Gastroesophageal sphincter (tissue), 4 donors: ENCODE measurements around the gene TLK2. TPM values are rescaled to one million over a fixed set of nuclear protein-coding genes. Genes with fewer than 3 reads are reported as not detected.
"Not testable (repeated sequence)": the region's sequence is repeated elsewhere in the genome, so short reads cannot be mapped to it uniquely, and the experiment has no call there.

Source experiments
- ATAC-seq: fragments of 150-250 bp; one replicate; pipeline ENCODE4 v1.9.1; 2016; ENCODE audit warnings: mild to moderate bottlenecking, moderate library complexity
- H3K27ac ChIP-seq, 4 donors: fragments of 200-600 bp; sonication (generic) in 3 of 4; 1 replicate in 3 of 4; 2 replicates in 1 of 4; pipeline ENCODE4 v1.5.1; 2016 to 2019
- H3K27me3 ChIP-seq: fragments of 200-600 bp; sonication (generic); one replicate; pipeline ENCODE4 v1.5.1; 2019
- H3K36me3 ChIP-seq, 2 donors: fragments of 200-600 bp; sonication (generic); one replicate each; pipeline ENCODE4 v1.5.1; 2019; ENCODE audit warnings: control low read depth in 1 of 2
- H3K4me1 ChIP-seq, 3 donors: fragments of 200-600 bp; sonication (generic); 1 replicate in 2 of 3; 2 replicates in 1 of 3; pipeline ENCODE4 v1.5.1; 2016 to 2019; ENCODE audit warnings: control low read depth in 2 of 3
- H3K4me3 ChIP-seq, 2 donors: fragments of 200-600 bp; sonication (generic); one replicate each; pipeline ENCODE4 v1.5.1; 2019; ENCODE audit warnings: mild to moderate bottlenecking in 1 of 2, moderate library complexity in 1 of 2
- H3K9me3 ChIP-seq, 3 donors: fragments of 200-600 bp; sonication (generic); one replicate each; pipeline ENCODE4 v1.5.1; 2017 to 2019; ENCODE audit warnings: control low read depth in 2 of 3
- EP300 ChIP-seq: sonication (generic); formaldehyde crosslinking; IDR thresholded peaks from one replicate; pipeline ENCODE4 v1.6.1; 2017; ENCODE audit warnings: antibody characterized with exemption, mild to moderate bottlenecking
- POLR2A ChIP-seq, 2 donors: fragments of 450-650 bp; IDR thresholded peaks; one replicate each; pipeline ENCODE4 v1.6.1; 2017; ENCODE audit warnings: antibody characterized with exemption in 2 of 2, mild to moderate bottlenecking in 2 of 2, moderate library complexity in 1 of 2
- POLR2AphosphoS5 ChIP-seq: sonication (generic); formaldehyde crosslinking; IDR thresholded peaks from one replicate; pipeline ENCODE4 v1.6.1; 2017; ENCODE audit warnings: antibody characterized with exemption
- WGBS, 2 donors: methylation state at CpG; one replicate each; pipeline ENCODE4 v1.1.5; 2018; ENCODE audit warnings: low coverage in 1 of 2; 5-methylcytosine and 5-hydroxymethylcytosine counted together
- total RNA-seq, 4 donors: library from RNA; depleted of rRNA; stranded (reverse); fragments of >200 nt; gene quantifications; one replicate each; pipeline ENCODE4 v1.1.0, GENCODE V29; 2016
- TF ChIP-seq, protein P1 (sequence below), 4 experiments: fragments of 200-600 bp in 2 of 4; fragments of 450-650 bp in 2 of 4; sonication (generic) in 1 of 4; IDR thresholded peaks; one replicate each; pipeline ENCODE4 v1.5.1; 2017 to 2019; ENCODE audit warnings: antibody characterized with exemption in 4 of 4, mild to moderate bottlenecking in 2 of 4, moderate library complexity in 2 of 4

TLK2 gene
- 10 to 100 TPM; 42.7 to 69.4 (median 51.3) TPM for total RNA-seq

DNA sequence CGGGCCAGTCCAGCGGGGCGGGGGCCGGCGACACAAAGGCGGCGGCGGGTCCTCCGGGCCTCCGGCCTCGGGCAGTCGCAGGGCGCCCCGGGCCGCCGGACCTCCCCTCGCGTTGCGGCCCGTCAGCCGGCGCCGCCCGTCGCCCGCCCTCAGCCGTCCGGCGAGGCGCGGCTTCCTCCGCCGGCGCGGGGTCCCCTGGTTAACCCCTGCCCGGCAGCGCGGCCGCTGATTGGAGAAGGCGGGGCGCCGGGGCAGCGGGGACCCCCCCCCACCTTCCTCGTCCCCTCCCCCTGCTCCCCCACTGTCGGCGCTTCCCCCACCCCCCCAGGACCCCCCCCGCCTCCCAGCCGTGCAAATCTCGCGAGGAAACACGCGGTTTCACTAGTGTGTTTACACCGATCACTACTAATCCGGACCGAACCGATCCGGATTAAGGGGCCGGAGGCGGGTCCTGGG is at the start of gene TLK2:
Gene TLK2 (plus strand): TSS at position 402 of the 456 bp plus-strand sequence. CDS start 2,301 bp downstream, outside the sequence.
- TF ChIP-seq EP300 (no peak), POLR2AphosphoS5 (no peak), POLR2A (IDR thresholded peaks at IDR 0.05) (peak in 1 of 2 donors; percentile 66)
- H3K27me3 ChIP-seq = no peaks in the 10 kb centered on the region
- WGBS, 2 donors = no CpG with 5 or more reads among the region's 59 CpGs
- ATAC-seq = peak; percentile 86
- H3K36me3 ChIP-seq = peaks cover 0 to 16% of the 10 kb centered on the region in 2 donors
- peak within 1 kb of the TSS; percentile 53 to 81 for H3K4me3 ChIP-seq
- H3K27ac ChIP-seq = peak within 1 kb of the TSS; percentile 89 to 99 (median 98)
- no peaks in the 10 kb centered on the region for H3K9me3 ChIP-seq
- H3K4me1 ChIP-seq = peaks cover 0 to 51% (median 11%) of the 10 kb centered on the region in 3 donors

DNA sequence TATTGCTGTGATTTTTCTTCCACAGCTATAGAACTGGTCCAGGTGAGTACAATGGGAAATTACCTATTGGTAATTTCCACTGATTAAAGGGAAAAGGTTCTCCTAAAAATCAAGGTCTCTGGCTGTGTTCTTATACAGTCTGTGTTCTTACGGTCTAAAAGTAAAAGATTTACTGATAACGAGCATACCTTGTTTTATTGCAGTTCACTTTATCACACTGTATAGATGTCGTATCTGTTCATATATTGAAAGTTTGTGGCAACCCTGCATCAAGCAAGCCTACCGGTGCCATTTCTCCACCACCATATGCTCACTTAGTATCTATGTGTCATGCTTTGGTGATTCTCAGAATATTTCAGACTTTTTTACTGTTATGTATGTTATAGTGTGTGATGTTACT is 43.4 kb upstream of the TLK2 start:
- peaks cover 0 to 64% of the 10 kb centered on the region in 2 donors for H3K36me3 ChIP-seq

DNA sequence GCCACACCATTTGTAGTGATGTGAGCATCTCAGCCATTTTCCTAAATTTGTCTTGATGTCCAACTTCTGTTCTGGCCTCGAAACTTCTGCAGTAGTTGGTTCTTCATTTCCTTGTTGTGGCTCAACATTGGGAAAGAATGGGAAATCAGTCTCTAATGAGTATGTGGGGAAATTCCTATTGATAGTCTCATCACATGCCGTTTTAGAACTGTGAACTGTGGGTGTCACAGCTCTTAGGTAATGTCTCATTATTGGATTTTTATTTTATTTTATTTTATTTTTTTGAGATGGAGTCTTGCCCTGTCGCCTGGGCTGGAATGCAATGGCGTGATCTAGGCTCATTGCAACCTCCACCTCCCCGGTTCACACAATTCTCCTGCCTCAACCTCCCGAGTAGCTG is 37.4 kb upstream of the TLK2 start:
- H3K4me1 ChIP-seq = not testable (repeated sequence)
- 97 to 100% methylated on average over 2 to 6 of the region's 6 CpGs for WGBS, 2 donors
- peaks cover 0 to 74% of the 10 kb centered on the region in 2 donors for H3K36me3 ChIP-seq

More for the DNA sequence above, 43.4 kb upstream of the TLK2 start:
- ATAC-seq, H3K4me3 ChIP-seq, H3K27me3 ChIP-seq, H3K9me3 ChIP-seq, H3K27ac ChIP-seq, H3K4me1 ChIP-seq: not testable (repeated sequence)
- WGBS, 2 donors = 86 to 90% methylated on average over 4 of the region's 4 CpGs

DNA sequence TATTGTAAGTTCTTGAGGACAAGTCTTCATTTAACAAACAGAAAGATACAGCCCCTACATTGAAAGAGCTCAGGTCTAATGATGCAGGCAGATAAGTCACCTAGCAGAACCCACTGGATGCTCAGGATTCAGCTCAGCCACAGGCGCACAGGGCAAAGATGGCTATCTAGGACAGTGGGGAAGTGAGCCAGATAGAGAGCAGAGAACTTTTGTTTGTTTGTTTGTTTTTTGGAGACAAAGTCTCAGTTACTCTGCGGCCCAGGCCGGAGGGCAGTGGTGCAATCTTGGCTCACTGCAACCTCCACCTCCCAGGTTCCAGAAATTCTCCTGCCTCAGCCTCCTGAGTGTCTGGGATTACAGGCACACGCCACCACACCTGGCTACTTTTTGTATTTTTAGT is 34.6 kb upstream of the TLK2 start:
- no peaks in the 10 kb centered on the region for H3K27me3 ChIP-seq
- H3K4me3 ChIP-seq = no peak overlapping the region
- H3K9me3 ChIP-seq = no peaks in the 10 kb centered on the region
- H3K27ac ChIP-seq = no peak overlapping the region
- H3K36me3 ChIP-seq = peaks cover 0 to 90% of the 10 kb centered on the region in 2 donors
- H3K4me1 ChIP-seq = no peaks in the 10 kb centered on the region
- ATAC-seq = no peak
- WGBS, 2 donors = 76 to 100% methylated on average over 2 of the region's 4 CpGs
- no peak for TF ChIP-seq POLR2AphosphoS5
- TF ChIP-seq, protein P1, sequence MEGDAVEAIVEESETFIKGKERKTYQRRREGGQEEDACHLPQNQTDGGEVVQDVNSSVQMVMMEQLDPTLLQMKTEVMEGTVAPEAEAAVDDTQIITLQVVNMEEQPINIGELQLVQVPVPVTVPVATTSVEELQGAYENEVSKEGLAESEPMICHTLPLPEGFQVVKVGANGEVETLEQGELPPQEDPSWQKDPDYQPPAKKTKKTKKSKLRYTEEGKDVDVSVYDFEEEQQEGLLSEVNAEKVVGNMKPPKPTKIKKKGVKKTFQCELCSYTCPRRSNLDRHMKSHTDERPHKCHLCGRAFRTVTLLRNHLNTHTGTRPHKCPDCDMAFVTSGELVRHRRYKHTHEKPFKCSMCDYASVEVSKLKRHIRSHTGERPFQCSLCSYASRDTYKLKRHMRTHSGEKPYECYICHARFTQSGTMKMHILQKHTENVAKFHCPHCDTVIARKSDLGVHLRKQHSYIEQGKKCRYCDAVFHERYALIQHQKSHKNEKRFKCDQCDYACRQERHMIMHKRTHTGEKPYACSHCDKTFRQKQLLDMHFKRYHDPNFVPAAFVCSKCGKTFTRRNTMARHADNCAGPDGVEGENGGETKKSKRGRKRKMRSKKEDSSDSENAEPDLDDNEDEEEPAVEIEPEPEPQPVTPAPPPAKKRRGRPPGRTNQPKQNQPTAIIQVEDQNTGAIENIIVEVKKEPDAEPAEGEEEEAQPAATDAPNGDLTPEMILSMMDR (IDR thresholded peaks at IDR 0.05) = no peak

More for the DNA sequence above, 37.4 kb upstream of the TLK2 start:
- not testable (repeated sequence) for H3K27me3 ChIP-seq, H3K9me3 ChIP-seq, H3K27ac ChIP-seq, ATAC-seq, H3K4me3 ChIP-seq

DNA sequence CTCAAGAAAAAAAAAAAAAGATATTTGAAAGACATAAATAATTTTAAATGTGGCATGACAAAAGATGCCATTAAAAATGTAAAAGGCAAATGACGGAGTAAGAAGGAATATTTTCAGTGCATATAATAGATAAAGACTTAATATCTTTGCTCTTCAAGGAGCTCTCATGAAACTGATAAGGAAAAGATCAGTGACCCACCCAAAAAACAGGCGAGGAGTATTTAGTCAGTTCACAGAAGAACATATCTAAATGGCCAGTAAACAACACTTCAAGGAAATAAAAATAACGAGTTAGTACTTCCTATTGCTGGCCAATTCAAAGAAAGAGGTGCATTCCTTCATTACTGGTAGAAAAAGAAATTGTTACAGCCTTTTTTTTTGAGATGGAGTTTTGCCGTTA is 32.8 kb upstream of the TLK2 start:
- H3K4me3 ChIP-seq, H3K9me3 ChIP-seq, ATAC-seq, H3K27me3 ChIP-seq, H3K27ac ChIP-seq, H3K4me1 ChIP-seq: not testable (repeated sequence)
- peaks cover 0 to 94% of the 10 kb centered on the region in 2 donors for H3K36me3 ChIP-seq
- WGBS, 2 donors = 81 to 83% methylated on average over 4 of the region's 4 CpGs

DNA sequence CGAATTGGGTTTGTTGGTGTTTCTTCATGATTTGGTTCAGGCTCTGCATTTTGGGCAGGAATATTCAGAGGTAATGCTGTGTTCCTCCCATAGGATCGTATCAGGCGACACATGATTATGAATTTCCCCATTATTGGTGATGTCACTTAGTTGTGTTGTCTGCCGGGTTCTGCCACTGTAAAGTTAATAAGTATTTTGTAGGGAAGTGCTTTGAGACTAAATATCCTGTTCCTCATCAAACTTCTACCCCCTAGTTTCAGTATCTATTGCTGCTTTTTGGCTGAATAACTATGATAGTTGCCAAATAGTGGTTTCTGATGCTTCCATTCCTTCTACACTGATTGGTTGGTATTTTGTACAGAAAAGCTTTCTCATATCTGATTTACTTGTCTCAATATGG is 26.4 kb upstream of the TLK2 start:
- not testable (repeated sequence) for H3K9me3 ChIP-seq, ATAC-seq, H3K4me3 ChIP-seq, H3K27ac ChIP-seq, H3K27me3 ChIP-seq, H3K4me1 ChIP-seq
- H3K36me3 ChIP-seq = peaks cover 0 to 39% of the 10 kb centered on the region in 2 donors
- WGBS, 2 donors = 86 to 100% methylated on average over 1 of the region's 4 CpGs

DNA sequence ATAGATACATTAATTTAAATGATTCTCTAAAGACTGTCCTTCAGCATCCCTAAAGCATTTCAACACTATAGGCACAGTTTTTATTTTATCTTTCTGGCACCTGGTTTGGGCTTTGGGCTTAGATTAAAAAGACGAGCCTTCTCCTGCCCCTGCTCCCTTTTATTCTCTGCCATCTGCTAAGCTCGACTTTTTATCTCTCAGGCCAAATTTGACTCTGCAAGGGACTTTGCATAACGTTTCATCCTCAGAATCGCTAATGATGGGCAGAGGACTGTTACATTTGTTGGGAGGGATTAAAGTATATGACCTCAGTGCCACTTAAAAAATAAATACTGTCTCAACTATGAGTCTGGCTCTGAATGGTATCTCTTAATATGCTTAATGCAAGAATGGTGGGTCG is 25.6 kb upstream of the TLK2 start:
- H3K27ac ChIP-seq, H3K9me3 ChIP-seq, H3K27me3 ChIP-seq, ATAC-seq, H3K4me1 ChIP-seq, H3K4me3 ChIP-seq: not testable (repeated sequence)
- 52 to 77% methylated on average over 3 to 4 of the region's 5 CpGs for WGBS, 2 donors
- peaks cover 0 to 31% of the 10 kb centered on the region in 2 donors for H3K36me3 ChIP-seq

DNA sequence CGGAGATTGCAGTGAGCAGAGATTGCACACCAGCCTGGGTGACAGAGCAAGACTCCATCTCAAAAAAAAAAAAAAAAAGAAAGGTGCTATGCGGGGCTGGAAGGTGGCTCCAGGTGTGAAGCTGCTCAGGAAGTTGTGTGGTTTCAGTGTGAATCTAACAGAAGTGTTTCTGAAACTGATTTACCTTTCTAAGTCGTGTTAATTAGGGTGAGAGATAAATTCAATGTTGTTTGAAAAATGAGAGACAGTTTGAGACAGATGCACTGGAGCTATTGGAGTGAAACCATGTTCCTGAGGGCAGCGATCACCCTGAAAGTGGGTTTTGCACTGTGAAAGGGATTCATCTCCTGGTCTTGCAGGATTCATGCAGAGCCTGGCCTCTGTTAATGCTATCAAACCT is 25.0 kb upstream of the TLK2 start:
- peaks cover 0 to 24% of the 10 kb centered on the region in 2 donors for H3K36me3 ChIP-seq
- 52 to 76% methylated on average over 2 to 4 of the region's 4 CpGs for WGBS, 2 donors
- not testable (repeated sequence) for ATAC-seq

DNA sequence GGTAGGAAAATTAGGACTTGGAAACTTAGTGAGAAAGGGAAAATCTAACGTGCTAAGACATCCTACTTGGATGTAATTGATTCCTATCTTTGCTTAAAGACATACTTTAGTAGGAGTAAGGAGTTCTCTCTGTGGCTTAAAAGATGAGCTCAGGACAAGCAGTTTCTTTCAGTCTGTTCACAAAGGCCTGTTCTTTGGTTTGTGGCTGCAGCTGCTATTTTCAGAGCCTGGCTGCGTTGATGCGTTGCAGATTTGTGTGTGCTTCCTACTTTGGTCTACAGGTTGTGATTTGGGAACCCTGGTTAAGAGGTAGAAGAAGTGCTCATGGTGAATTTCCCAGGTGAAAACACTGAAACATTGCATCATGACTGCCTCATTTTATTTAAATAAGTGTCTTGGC is 24.5 kb upstream of the TLK2 start:
- ATAC-seq, H3K27me3 ChIP-seq, H3K27ac ChIP-seq, H3K4me3 ChIP-seq, H3K4me1 ChIP-seq, H3K9me3 ChIP-seq: not testable (repeated sequence)
- H3K36me3 ChIP-seq = peaks cover 0 to 20% of the 10 kb centered on the region in 2 donors
- WGBS, 2 donors = 62 to 88% methylated on average over 1 to 3 of the region's 3 CpGs

More for the DNA sequence above, 25.0 kb upstream of the TLK2 start:
- H3K27me3 ChIP-seq, H3K27ac ChIP-seq, H3K4me1 ChIP-seq, H3K9me3 ChIP-seq, H3K4me3 ChIP-seq: not testable (repeated sequence)
